K562 (cell line): ENCODE data around the gene MRRF. TPM values are rescaled to one million over a fixed set of nuclear protein-coding genes. Genes with fewer than 3 reads are reported as not detected.

ENCODE experiments used
- ATAC-seq: fragments of 200-7000 bp; cut with Tn5 transposase; 3 replicates; pipeline ENCODE4 v1.9.1; 2020; ENCODE audit warnings: moderate library complexity
- BruUV-seq: library from RNA; stranded (reverse); fragments of 400-500 nt; replicated peaks from 2 replicates; lab custom pipeline; 2021; lab: Mats Ljungman, UMichigan
- CTCF ChIA-PET: fragments of 300-600 bp; formaldehyde crosslinking; extraction: SDS; loops from one replicate; lab custom pipeline; 2021; ENCODE audit warnings: low intra/inter-chr PET ratio; lab: Yijun Ruan, JAX
- POLR2A ChIA-PET: fragments of 300-600, 350-650 bp; sonication (Branson Sonifier 250); formaldehyde crosslinking; extraction: SDS; loops from one replicate; lab custom pipeline; 2021; ENCODE audit warnings: antibody characterized with exemption, inconsistent platforms; lab: Yijun Ruan, JAX
- DNase-seq, 4 experiments: peaks; one replicate each; pipeline versions ENCODE4 v3.0.0 to v3.0.0-alpha.2; 2011 to 2018; ENCODE audit warnings: low spot score in 3 of 4, mixed read lengths in 3 of 4; ENCODE audit errors: extremely low read depth in 1 of 4
- FAIRE-seq: peaks from 2 replicates; lab custom pipeline; 2011; peaks lifted over from hg19 to GRCh38; lab: Jason Lieb, UNC
- H2AFZ ChIP-seq: 2 replicates; pipeline ENCODE4 v1.6.0; 2011; ENCODE audit warnings: low read depth, low read length, control low read depth, inconsistent platforms
- H3K27ac ChIP-seq: fragments of 200-600 bp; 3 replicates; pipeline ENCODE4 v1.8.0; 2011; ENCODE audit warnings: low read depth, mild to moderate bottlenecking, control low read depth, inconsistent platforms, low read length, moderate library complexity, mixed read lengths; ENCODE audit errors: extremely low read depth
- H3K27me3 ChIP-seq, 2 experiments: fragments of 300-600 bp in 1 of 2; 2 replicates in 1 of 2; 3 replicates in 1 of 2; pipeline versions ENCODE4 v1.6.0 to v1.8.0; 2011; ENCODE audit warnings: inconsistent platforms in 2 of 2, low read length in 2 of 2, mild to moderate bottlenecking in 1 of 2, mixed read lengths in 1 of 2, moderate library complexity in 1 of 2; ENCODE audit not compliant: control insufficient read depth in 2 of 2, insufficient read depth in 2 of 2
- H3K36me3 ChIP-seq: fragments of 300-600 bp; 3 replicates; pipeline ENCODE4 v1.8.0; 2011; ENCODE audit warnings: mild to moderate bottlenecking, low read length, inconsistent platforms; ENCODE audit not compliant: control insufficient read depth, insufficient read depth
- H3K4me1 ChIP-seq, 2 experiments: fragments of 200-600 bp in 1 of 2; replicated peaks in 1 of 2; 2 replicates in 1 of 2; 3 replicates in 1 of 2; pipeline versions ENCODE4 v1.5.1 to v1.8.0; 2011; ENCODE audit warnings: inconsistent platforms in 2 of 2, low read length in 2 of 2, mild to moderate bottlenecking in 1 of 2, mixed read lengths in 1 of 2, moderate library complexity in 1 of 2; ENCODE audit not compliant: control insufficient read depth in 2 of 2, insufficient read depth in 2 of 2
- H3K4me2 ChIP-seq: 2 replicates; pipeline ENCODE4 v1.6.1; 2011; ENCODE audit warnings: low read length, control low read depth, inconsistent platforms, mixed read lengths; ENCODE audit not compliant: insufficient read depth
- H3K4me3 ChIP-seq: fragments of 200-600 bp; sonication (generic), shearing (Covaris generic); 2 replicates; pipeline ENCODE4 v1.5.1; 2016; ENCODE audit warnings: control low read depth, inconsistent platforms
- H3K79me2 ChIP-seq: fragments of 200-600 bp; 3 replicates; pipeline ENCODE4 v1.8.0; 2011; ENCODE audit warnings: low read length, inconsistent platforms; ENCODE audit not compliant: control insufficient read depth, insufficient read depth
- H3K9ac ChIP-seq, 2 experiments: 2 replicates each; pipeline versions ENCODE4 v1.6.0 to v1.6.1; 2011; ENCODE audit warnings: low read depth in 2 of 2, low read length in 2 of 2, control low read depth in 1 of 2, inconsistent platforms in 1 of 2, mild to moderate bottlenecking in 1 of 2, mixed read lengths in 1 of 2; ENCODE audit not compliant: insufficient read depth in 1 of 2
- H3K9me1 ChIP-seq: one replicate; pipeline ENCODE4 v1.6.0; 2011; ENCODE audit warnings: inconsistent platforms, mild to moderate bottlenecking, low read length, moderate library complexity; ENCODE audit not compliant: control insufficient read depth, insufficient read depth
- H3K9me3 ChIP-seq: replicated peaks from 2 replicates; pipeline ENCODE4 v1.5.1; 2011; ENCODE audit warnings: low read depth, low read length, inconsistent platforms; ENCODE audit not compliant: control insufficient read depth, insufficient read depth
- H4K20me1 ChIP-seq: replicated peaks from 2 replicates; pipeline ENCODE4 v1.6.1; 2011; ENCODE audit warnings: low read length, inconsistent platforms, mixed read lengths; ENCODE audit not compliant: control insufficient read depth, insufficient read depth
- CC2D1A ChIP-seq: fragments of 450-650 bp; IDR thresholded peaks from 2 replicates; pipeline ENCODE4 v1.6.1; 2017; ENCODE audit warnings: mild to moderate bottlenecking
- CHCHD3 ChIP-seq: fragments of 250-450 bp; sonication (Bioruptor Pico); IDR thresholded peaks from 2 replicates; pipeline ENCODE4 v2.1.2; 2022; ENCODE audit warnings: mild to moderate bottlenecking
- CREB1 ChIP-seq, 2 experiments: sonication (generic) in 1 of 2; formaldehyde crosslinking in 1 of 2; IDR thresholded peaks; 2 replicates each; pipeline versions ENCODE4 v1.6.1 to v1.8.0; 2012 to 2022; ENCODE audit warnings: inconsistent platforms in 1 of 2, mild to moderate bottlenecking in 1 of 2, missing genetic modification reagents in 1 of 2, moderate library complexity in 1 of 2
- FIP1L1 ChIP-seq: fragments of 200-400 bp; formaldehyde crosslinking; IDR thresholded peaks from 2 replicates; pipeline ENCODE4 v1.6.1; 2018; ENCODE audit warnings: mild to moderate bottlenecking, low read depth, low read length; ENCODE audit not compliant: poor library complexity, severe bottlenecking
- MGA ChIP-seq: fragments of 450-650 bp; IDR thresholded peaks from 2 replicates; pipeline ENCODE4 v1.6.1; 2016; ENCODE audit warnings: mild to moderate bottlenecking, moderate library complexity
- STAT5A ChIP-seq: IDR thresholded peaks from 2 replicates; pipeline ENCODE4 v1.6.1; 2012; ENCODE audit warnings: low read length, inconsistent platforms, borderline replicate concordance
- TCF3 ChIP-seq: sonication (generic); formaldehyde crosslinking; IDR thresholded peaks from 2 replicates; pipeline ENCODE4 v1.4.0; 2020; ENCODE audit warnings: mild to moderate bottlenecking, missing genetic modification reagents
- THAP7 ChIP-seq: fragments of 250-450 bp; sonication (Bioruptor Pico); IDR thresholded peaks from 2 replicates; pipeline ENCODE4 v1.5.0; 2021
- USF2 ChIP-seq: sonication (generic); formaldehyde crosslinking; IDR thresholded peaks from 2 replicates; pipeline ENCODE4 v1.5.0; 2020; ENCODE audit warnings: missing genetic modification reagents
- WGBS: fragments of 100-300 bp; shearing (Covaris generic); methylation state at CpG from one replicate; pipeline ENCODE4 v1.1.6; 2016; ENCODE audit warnings: low coverage, mixed read lengths; ENCODE audit not compliant: insufficient coverage; ENCODE audit errors: missing lambda C conversion rate; 5-methylcytosine and 5-hydroxymethylcytosine counted together
- in situ Hi-C: fragments of 300-500 bp; cut with MboI; formaldehyde crosslinking; loops from 4 replicates; pipeline ENCODE4 v1.15.0; 2018; ENCODE audit warnings: inconsistent platforms, mixed read lengths
- intact Hi-C: fragments of 100-400 bp; cut with micrococcal nuclease; formaldehyde crosslinking; loops from 2 replicates; pipeline ENCODE4 v1.14.2; 2022
- polyA plus RNA-seq, 8 experiments: library from polyadenylated mRNA; depleted of rRNA in 4 of 8; stranded (reverse) in 5 of 8; unstranded in 3 of 8; fragments of >200 nt; fragmentation: Nextera tagmentation in 2 of 8; fragmentation: Illumina TruSeq in 1 of 8; extraction: Ambion mirVana in 2 of 8; extraction: Trizol in 1 of 8; gene quantifications; 2 replicates each; pipeline versions ENCODE4 v1.2.1 to v1.2.3, GENCODE V29; 2011 to 2014; ENCODE audit warnings: inconsistent platforms in 1 of 8, missing spikeins in 1 of 8
- total RNA-seq, 7 experiments: library from RNA; depleted of rRNA in 6 of 7; stranded (reverse); fragments of >200 nt in 6 of 7; fragmentation: Illumina TruSeq in 2 of 7; extraction: Trizol in 2 of 7; gene quantifications; 2 replicates each; pipeline versions ENCODE4 v1.2.1 to v1.2.3, GENCODE V29; 2011 to 2021; ENCODE audit warnings: low replicate concordance in 1 of 7

The MRRF gene
- total and polyA plus RNA-seq, 9 of the 15 experiments (the other 6 are each of a cell fraction or from before 2014, with no cell fraction given) = 55.0 to 105 (median 81.2) TPM

- H3K4me2 ChIP-seq = no peak overlapping the region
- intact Hi-C loops (no loop called here), in situ Hi-C loops (loop anchor here (25.0 kb wide), 1 partner anchor 652 kb away; no protein-coding TSS in a partner anchor)
- WGBS = 4% methylated on average over 5 of the region's 5 CpGs
- CTCF ChIA-PET = no interaction called here
- DNase-seq (no peak), FAIRE-seq (no peak), ATAC-seq (no peak; the same call in 2 of the 3 replicates)
- no peak overlapping the region for H3K4me3 ChIP-seq
- H2AFZ ChIP-seq = no peak overlapping the region
- H3K79me2 ChIP-seq = no peaks in the 10 kb centered on the region
- H3K4me1 ChIP-seq = peaks cover 0 to 7% of the 10 kb centered on the region in 2 experiments; a peak in 2 of 5 replicates
- peaks cover 4% of the 10 kb centered on the region; the same call in 1 of the 2 replicates for H4K20me1 ChIP-seq
- H3K9me1 ChIP-seq = no peaks in the 10 kb centered on the region
- no TSS peak for BruUV-seq
- H3K36me3 ChIP-seq = no peaks in the 10 kb centered on the region
- no peak overlapping the region for H3K27ac ChIP-seq
- no peaks in the 10 kb centered on the region for H3K9me3 ChIP-seq
- POLR2A ChIA-PET = interaction anchor here (0.6 to 1.7 kb wide), 3 partner anchors 12 to 242 kb away, joined by 3 to 7 read pairs (median 4); no protein-coding TSS in a partner anchor
- H3K9ac ChIP-seq = no peak overlapping the region
- H3K27me3 ChIP-seq = peaks cover 0 to 16% of the 10 kb centered on the region in 2 experiments; a peak in 4 of 5 replicates
- TF ChIP-seq CHCHD3 (CRISPR knock-in tag) (no peak), USF2 (CRISPR knock-in tag) (peak; percentile 17; the same call in 1 of the 2 replicates), FIP1L1 (no peak), TCF3 (CRISPR knock-in tag) (no peak), STAT5A (no peak), CREB1 (IDR thresholded peaks at IDR 0.05) (no peak), CREB1 (CRISPR knock-in tag; IDR thresholded peaks at IDR 0.05) (no peak), CC2D1A (no peak), MGA (no peak), THAP7 (no peak)
These were observed 74.9 kb downstream of the MRRF start for GRCh38 chr9:122339579-122339978.
